HG03097 (cell line): Measurements from ENCODE around the gene ARSB.

Source experiments
- ATAC-seq: cut with Tn5 transposase; IDR thresholded peaks from one replicate; pipeline ENCODE4 v1.9.1; 2021; ENCODE audit not compliant: unreplicated experiment, low FRiP score

The ARSB gene

DNA sequence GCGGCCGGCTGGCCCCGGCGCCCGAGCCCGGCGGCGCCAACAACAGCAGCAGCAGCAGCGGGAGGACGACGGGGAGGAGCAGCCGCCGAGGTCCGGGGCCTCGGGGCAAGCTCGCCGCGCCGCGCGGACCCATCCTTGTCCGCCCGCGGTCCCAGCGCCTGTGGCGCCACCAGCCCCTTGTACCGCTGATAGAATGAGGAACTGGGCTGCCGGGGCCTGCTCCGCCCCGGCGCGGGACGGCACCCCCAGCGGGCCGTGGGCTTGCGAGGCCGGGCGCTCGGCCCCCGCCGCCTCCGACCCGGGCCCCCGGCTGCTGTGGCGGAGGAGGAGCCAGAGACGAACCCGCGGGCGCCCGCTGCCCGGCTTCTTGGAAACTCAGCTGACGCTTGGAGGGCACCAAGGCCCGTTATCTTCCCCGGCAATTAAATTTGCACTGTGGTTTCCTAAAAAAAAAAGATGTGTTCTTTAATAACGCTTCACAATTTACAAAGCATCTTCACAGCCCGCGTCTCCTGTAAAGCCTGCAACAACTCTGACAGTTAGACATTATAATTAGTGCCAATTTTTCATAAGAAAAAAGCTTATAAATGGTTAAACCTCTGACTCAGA, at the start of gene ARSB:
Gene ARSB, minus strand, starts transcription at position 195 of the 609 bp plus-strand sequence. Its CDS starts 62 bp downstream, at position 133.
- peak; percentile 29 for ATAC-seq

DNA sequence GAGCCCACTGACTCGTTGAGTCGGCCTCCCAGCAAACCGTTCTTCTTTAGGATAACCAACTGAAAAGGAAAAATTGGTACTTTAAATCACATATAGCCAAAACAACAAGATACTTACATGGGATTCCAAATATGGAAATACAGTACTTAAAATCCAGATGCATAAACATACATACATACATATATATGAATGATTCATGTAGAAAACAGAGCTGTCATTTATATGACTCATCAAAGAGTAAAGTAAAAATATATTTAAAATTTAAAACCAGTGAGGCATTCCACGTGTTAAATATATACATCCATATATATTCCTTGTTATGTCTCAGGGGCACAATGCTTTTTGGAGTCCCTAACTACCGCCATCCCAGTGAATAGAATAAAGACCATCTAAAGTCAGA, 47.7 kb upstream of the ARSB start:
- no peak for ATAC-seq

DNA sequence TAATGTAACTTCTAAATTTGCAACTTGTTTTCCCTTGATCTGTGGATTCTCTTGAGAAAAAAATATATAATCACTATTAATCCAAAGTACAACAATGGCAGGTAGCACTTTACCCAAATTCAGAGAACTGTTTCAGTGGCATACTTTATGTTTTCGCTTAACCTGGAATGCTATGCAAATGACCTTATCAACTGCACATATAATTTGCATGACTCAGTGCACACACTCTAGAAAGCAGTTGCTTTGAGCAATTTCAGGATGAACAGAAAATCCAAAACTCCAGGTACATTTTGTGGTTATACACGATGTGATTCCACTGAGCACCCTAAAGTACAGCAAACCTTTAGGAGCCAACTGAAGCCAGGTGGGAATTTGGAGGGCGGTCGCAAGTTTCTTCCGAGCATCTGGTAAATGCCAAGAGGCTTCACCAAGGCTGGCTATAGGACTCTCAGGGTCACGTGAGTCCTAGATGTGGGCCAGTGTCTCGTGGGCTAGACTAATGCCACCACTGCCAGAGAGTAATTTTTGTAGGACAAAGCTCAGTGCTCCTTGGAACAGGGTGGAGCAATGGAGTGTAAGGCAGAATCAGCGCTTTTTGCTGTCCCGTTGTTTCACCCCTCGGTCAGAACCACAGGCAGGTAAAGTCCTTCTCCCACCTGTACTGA, 47.1 kb upstream of the ARSB start:
- ATAC-seq = no peak

DNA sequence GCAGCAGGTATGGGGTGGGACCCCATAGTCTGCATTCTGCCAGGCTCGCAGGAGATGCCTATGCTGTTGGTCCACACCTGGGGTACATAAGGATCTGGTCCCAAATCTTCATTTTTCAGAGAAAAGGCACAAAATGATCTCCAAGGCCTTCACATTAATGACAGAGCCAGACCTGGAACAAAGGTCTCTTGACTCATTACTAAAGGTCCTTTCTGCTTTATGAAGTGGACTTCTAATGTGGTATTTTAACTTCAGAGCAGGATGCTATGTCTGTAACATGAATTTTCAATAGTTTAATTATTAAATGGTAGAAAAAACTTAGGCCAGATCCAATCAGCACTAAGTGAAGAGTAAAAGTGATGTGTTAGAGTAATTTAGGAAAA, 46.4 kb upstream of the ARSB start:
- ATAC-seq = no peak

DNA sequence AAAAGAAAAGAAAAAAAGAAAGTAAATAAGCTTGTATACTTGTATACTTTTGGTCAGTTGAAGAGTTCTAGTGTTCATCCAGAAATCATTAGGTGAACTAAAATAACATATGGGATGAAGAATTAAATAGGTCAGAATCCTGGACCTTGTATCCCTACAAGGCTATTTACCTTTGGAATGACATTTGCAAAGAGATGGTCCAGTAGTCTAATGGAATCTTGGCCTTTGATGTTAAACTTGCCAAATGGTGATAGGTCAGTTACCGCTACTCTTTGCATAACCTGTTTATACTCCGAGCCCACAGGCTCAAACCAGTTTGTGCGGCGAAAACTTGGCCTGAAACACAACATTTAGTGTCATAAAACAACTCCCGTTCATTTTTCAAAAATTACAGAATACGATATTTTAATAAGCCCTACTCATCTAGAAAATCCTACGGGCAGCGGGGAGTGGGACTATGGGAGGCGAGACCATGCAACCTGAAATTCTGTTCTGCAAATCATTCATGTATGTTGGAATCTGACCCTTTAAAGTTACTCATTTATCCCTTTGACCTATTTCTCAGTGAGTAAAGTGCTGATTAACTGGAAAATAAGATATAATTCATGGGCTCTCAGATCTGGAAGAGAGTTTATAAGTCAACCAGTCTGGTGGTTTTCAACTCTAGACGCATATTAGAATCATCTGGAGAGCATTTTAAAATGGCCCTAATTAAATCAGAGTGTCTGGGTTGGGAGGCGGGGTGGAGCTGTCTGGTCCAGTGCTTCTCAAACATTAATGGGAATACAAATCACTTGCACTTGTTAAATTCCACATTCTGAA, 45.8 kb upstream of the ARSB start:
- ATAC-seq = no peak

DNA sequence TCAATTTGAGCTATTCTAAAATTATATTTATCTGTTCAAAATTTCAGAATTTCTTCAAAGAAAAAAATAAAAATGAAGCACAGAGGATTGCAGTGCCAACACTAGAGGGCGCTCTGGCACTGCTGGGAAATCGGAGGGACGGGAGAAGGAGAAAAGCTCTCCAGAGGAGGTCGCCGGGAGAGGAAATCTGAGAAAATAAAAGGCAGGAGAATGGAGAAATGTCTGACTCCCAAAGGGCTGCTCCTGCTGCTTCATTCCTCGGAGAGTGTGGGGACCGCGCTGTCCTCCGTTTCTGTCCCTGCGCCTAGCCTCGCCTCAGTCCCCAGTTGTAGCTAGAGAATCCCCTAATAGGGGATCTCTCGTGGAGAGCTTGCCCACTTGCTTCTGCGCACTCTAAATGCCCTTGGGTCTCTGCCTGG, 40.0 kb upstream of the ARSB start:
- ATAC-seq = no peak

DNA sequence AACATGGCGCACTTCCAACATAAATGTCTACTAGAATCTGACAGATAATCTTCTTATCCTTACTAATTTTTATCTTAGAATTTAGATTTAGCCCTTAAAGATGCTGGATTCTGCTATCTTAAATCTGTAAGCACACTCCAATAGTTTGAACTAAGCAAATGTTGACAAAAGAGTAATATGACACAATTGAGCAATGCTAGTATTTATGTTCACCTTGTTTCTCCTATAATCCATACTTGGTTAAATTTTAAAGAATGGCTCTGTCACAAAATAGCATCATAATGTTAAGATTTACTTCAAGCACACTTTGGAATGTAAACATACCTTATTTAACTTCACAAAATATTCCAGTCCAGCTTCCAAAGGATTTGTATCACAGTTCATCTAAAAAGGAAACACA, 38.8 kb upstream of the ARSB start:
- no peak for ATAC-seq

DNA sequence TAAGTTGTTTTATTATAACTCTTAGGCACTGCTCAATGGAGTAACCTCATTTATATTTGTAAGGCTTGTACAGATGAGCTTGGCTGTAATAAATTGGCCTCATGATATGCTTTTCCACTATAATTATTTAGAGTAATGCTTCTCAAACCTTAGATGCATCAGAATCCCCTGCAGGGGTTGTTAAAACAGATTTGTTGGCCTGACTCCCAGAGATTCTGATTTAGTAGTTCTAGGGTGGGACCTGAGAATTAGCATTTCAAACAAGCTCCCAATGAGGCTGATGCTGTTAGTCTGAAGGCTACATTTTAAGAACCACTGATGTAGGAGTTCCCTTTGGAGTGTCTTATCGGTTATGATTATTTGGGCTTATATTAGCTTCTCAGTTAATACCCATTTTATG, 38.2 kb upstream of the ARSB start:
- no peak for ATAC-seq

DNA sequence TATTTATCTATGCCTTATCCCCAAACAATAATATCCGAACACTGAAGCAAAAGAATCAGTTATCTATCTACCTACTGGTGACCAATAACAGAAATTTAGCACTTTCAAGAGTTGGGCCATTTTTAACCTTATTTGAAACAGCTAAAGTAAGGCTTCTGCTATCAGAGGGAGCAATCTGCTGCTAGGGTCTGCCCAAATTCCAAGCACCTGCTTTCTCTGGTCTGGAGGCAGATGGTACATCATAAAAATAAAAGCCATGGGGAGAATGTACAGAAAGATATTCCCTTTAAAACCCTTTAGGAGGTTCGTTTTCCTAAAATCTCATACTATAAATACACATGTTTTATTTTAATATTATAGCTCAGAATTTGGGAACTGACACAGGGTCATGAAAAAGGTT, 37.7 kb upstream of the ARSB start:
- no peak for ATAC-seq

DNA sequence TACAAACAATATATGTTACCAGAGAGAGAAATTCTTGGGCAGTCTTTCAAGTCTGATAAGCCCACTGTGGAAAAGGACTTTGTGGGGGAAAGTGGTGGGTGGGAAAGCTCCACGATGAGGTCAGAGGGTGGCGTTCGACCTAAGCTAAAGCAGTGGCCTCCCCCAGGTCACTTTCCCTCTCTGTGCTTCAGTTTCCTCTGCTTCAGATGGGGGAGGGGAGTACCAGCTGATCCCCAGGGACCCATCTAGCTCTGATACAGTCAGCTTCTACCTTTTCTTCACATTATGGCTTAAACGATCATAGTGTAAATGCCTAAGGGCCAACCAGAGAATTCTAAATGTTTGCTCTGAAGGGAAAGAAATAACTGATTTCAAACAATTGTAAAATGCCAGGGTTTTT, 36.6 kb upstream of the ARSB start:
- no peak for ATAC-seq

DNA sequence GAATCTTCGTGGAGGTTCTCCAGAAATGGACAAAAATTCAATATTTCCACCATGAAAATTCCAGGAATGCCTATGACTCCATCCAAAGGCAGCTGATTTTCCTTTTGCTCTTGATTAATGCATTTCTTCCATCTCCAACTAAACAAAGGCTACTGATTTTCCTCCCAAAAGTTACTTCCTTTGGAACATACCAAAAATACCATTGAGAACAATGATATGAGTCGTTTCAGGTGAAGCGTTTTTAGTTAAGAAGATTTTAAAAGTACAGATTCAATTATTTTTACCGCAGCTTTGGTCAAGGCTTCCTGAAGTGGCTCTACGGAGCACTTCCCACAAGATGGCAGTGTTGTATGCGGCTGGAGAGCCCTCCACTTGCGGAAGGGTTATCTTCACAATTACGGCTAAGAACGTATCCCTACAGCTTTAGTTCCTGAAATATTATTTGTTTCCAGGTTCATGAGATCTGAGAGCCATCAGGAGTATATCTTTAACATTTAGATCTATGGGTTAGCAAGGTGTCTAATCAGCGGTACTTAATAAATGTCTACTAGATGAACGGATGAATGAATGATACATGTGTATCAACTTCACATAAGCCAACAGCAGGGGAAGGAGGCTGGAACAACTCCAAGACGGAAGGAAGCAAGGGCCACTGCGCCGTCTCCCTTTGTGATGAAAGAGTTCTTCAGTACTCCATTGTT, 35.9 kb upstream of the ARSB start:
- ATAC-seq = no peak

DNA sequence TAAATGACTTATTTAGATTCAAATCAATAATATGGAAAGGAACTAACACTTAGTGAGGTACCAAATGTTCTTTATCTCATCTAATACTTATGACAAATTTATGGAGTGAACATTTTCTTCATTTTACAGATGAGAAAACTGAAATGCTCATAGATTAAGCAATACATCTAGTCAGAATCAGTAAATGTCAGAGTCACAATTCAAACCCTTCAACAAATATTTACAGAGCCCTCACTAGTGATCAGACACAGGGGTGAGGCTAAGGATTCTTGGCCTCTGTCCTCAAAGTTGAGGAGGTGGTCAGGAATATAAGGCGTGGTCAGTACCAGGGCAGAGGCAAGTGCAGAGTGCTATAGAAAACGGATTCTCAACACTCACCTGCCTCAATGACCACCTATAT, 29.5 kb upstream of the ARSB start:
- no peak for ATAC-seq

DNA sequence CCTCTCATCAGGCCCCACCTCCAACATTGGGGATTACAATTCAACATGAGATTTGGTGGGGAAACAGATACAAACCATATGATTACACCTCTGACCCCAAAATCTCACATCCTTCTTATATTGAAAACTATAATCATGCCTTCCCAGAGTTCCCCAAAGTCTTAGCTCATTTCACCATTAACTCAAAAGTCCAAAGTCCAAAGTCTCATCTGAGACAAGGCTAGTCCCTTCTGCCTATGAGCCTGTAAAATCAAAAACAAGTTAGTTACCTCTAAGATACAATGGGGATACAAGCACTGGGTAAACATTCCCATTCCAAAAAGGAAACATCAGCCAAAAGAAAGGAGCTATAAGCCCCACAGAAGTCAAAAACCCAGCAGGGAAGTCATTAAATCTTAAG, 26.8 kb upstream of the ARSB start:
- no peak for ATAC-seq

DNA sequence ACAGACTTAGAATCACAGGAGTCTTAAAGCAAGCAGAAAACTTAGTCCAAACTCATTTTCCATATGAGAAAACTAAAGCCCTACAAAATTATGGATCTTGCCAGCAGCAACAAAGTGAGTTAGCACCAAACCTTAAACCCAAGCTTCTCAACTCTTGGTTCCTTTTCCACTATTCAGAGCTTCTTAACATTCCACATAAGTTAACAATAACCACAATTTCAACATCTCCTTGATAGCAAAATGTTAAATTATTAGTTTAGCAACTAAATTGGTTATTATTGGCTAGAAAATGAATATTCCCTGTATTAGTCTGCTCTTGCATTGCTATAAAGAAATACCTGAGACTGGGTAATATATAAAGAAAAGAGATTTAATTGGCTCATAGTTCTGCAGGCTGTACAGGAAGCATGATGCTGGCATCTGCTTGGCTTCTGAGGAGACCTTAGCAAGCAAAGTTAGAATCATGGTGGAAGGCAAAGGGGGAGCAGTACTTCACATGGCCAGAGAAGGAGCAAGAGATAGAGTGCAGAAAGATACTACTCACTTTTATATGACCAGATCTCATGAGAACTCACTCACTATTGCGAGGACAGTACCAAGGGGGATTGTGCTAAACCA, 26.2 kb upstream of the ARSB start:
- ATAC-seq = no peak

DNA sequence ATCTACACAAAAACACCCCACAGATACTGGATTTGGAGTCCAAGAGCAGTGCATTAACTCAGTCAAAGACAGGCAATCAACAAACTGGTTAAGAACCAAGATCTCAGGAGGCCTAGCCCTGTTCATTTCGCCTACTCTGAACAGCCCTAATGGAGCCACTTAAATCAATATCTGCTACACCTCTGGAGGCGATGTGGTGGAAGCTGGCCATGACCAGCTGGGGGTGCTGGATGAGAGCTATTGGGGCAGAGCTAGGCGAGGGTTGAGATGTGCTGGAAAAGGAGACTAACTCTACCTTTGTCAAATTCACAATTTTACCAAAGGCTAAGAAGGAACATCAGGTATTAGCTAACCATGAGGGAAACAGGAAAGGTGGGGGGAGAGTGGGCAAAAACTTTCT, 23.3 kb upstream of the ARSB start:
- no peak for ATAC-seq

DNA sequence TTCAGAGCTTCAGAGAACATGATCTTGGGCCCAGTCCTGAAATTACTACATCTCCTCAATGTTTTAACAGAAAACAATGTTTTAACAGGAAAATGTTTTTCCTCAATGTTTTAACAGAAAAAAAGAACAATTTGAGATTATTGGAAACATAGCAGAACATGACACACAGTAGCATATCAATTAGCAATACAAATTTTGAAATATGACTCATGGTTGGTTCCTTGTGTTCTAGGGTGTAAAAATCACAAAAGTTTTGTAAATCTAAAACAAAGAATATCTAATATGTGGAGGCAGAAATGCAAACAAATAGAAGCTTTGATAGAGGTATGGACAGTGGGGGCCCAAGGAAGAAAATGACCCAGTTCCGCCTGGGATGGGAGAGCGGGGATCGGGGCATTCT, 22.8 kb upstream of the ARSB start:
- no peak for ATAC-seq

DNA sequence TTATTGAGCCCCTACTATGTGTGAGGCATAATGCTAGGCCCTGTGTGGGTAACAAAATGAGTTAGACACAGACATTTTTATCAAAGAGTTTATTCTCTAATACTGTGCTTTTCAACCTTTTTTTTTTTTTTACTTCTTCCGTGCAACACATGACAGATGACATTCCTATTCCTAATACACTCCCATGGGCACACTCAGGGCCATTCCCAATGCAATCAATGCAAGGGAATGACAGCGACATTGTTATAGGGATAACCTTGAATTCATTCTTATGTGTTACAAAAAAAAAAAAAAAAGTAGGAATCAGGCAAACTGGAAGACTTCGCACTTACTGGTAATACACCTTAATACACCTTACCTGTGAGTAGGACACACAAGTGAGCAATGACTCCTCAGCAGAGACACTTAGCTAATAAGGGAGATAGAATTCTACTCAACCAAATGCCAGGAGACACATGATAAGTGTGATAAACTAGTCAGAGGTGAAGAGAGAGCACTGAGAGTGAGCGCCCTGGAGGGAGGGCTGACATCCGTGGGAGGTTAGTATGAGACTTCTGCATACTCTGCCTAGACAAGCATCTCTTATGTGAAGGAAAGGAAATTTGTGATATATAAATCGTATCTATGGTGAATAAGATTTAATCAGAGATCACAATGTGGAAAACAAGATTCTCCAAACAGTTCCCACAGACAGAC, 21.0 kb upstream of the ARSB start:
- ATAC-seq = no peak

DNA sequence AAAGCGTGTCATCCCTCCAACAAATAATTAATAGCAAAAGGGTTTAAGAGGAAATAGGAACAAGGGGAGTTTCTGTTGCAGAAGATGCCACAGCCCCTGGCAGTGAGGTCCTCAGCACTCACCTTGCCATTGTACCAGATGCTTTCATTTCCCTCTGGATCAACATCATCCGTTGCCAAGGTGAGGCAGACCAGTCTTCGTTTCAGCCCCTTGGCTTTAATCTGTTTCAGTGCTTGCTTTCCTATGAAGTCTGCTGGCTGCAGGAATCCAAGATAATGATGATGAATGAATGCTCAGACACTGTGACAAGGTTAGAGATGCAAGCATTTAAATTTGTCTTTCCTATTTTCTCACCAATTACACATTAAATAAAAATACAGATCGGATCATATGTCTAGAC, 20.0 kb upstream of the ARSB start:
- ATAC-seq = no peak

DNA sequence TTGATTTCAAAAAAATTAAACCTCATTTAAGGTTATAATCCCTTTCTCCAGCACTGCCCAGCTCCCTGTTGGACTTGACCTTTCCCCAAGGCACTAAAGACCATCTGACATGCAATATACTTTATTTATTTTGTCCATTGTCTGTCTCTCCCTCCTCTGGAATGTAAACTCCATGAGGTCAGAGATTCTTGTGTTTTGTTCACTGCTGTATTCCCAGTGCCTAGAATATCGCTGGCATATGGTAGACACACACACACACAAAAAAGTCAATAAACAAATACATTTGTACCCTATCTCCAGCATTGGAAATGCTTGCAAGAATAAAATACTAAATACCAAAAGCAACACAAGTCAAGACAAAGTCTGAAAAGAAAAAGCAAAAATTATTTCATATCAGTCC, 17.3 kb upstream of the ARSB start:
- ATAC-seq = no peak

DNA sequence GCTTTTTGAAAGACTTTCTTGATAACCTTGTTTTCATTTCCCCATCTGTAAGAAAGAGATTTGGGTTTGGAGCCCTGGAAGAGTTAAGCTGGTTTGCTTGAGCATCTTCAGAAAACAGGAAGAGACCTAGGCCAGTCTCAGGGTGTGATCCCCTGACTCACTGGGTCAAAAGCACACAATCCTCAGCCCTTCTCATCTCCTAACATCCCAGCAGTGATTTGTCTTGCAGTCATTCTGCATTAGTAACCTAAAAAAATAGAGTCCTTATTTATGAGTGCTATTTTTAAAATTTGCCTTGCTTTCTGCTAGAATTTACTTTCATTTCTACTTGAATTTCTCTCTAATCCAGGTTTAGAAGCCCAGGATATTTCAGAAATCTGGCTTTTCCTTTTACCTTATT, 16.4 kb upstream of the ARSB start:
- ATAC-seq = no peak
